ENCODE data around the gene SLC26A1.

Gene SLC26A1

GRCh38 chr4:1023895-1024740 lies 30.9 kb upstream of the SLC26A1 start:
- H4K20me1 ChIP-seq (ENCODE audit: low read depth, low read length) = no peaks in the 10 kb centered on the region
- H3K9ac ChIP-seq (ENCODE audit: low read length) = no peak overlapping the region
- no peaks in the 10 kb centered on the region for H3K9me2 ChIP-seq (replicated peaks; ENCODE audit: insufficient read depth, low read length)
- H3K4me2 ChIP-seq (ENCODE audit: low read depth, low read length, poor library complexity, severe bottlenecking) = no peak overlapping the region
- H2AFZ ChIP-seq (ENCODE audit: low read depth, low read length, severe bottlenecking) = no peak overlapping the region
- no peak overlapping the region for H3K4me3 ChIP-seq (ENCODE audit: insufficient read depth, low read length, poor library complexity, severe bottlenecking)
- H3K27me3 ChIP-seq (ENCODE audit: low read length) = no peaks in the 10 kb centered on the region
- H3F3A ChIP-seq (ENCODE audit: insufficient read depth) = no peaks in the 10 kb centered on the region; the same call in 1 of the 2 replicates
- no peaks in the 10 kb centered on the region for H3K9me3 ChIP-seq (ENCODE audit: insufficient read depth, low read length)
- no peaks in the 10 kb centered on the region for H3K36me3 ChIP-seq (ENCODE audit: low read length)
- no peak overlapping the region for H3K27ac ChIP-seq (ENCODE audit: low read depth, low read length)
- H3K79me2 ChIP-seq (ENCODE audit: insufficient read depth, low read length) = no peaks in the 10 kb centered on the region
- TF ChIP-seq EZH2phosphoT487 (conservative IDR thresholded peaks at IDR 0.05; ENCODE audit: low read length) = no peak
- TF ChIP-seq CTCF (IDR thresholded peaks at IDR 0.05; ENCODE audit: insufficient read depth, low read length, poor library complexity, severe bottlenecking) = no peak

- H3K9me3 ChIP-seq (ENCODE audit: insufficient read depth, low read length) = no peaks in the 10 kb centered on the region
- no peaks in the 10 kb centered on the region for H3K27me3 ChIP-seq (ENCODE audit: low read length)
- no peak overlapping the region for H3K27ac ChIP-seq (ENCODE audit: low read depth, low read length)
- no peaks in the 10 kb centered on the region for H3K36me3 ChIP-seq (ENCODE audit: low read length)
- H4K20me1 ChIP-seq (ENCODE audit: low read depth, low read length) = no peaks in the 10 kb centered on the region
- TF ChIP-seq EZH2phosphoT487 (conservative IDR thresholded peaks at IDR 0.05; ENCODE audit: low read length) = no peak
- no peak for TF ChIP-seq CTCF (IDR thresholded peaks at IDR 0.05; ENCODE audit: insufficient read depth, low read length, poor library complexity, severe bottlenecking)
- H3K4me3 ChIP-seq (ENCODE audit: insufficient read depth, low read length, poor library complexity, severe bottlenecking) = no peak overlapping the region
- H3K9ac ChIP-seq (ENCODE audit: low read length) = no peak overlapping the region
- H3K9me2 ChIP-seq (replicated peaks; ENCODE audit: insufficient read depth, low read length) = no peaks in the 10 kb centered on the region
- no peak overlapping the region for H2AFZ ChIP-seq (ENCODE audit: low read depth, low read length, severe bottlenecking)
- no peaks in the 10 kb centered on the region for H3K79me2 ChIP-seq (ENCODE audit: insufficient read depth, low read length)
- no peaks in the 10 kb centered on the region; the same call in 1 of the 2 replicates for H3F3A ChIP-seq (ENCODE audit: insufficient read depth)
- no peak overlapping the region for H3K4me2 ChIP-seq (ENCODE audit: low read depth, low read length, poor library complexity, severe bottlenecking)
Observed at GRCh38 chr4:1023075-1023640, 30.0 kb upstream of the SLC26A1 start.

GRCh38 chr4:1022739-1023066 lies 29.5 kb upstream of the SLC26A1 start:
- Histone ChIP-seq H4K20me1 (ENCODE audit: low read depth, low read length) (no peaks in the 10 kb centered on the region), H3K27me3 (ENCODE audit: low read length) (no peaks in the 10 kb centered on the region), H3K4me3 (ENCODE audit: insufficient read depth, low read length, poor library complexity, severe bottlenecking) (no peak overlapping the region), H2AFZ (ENCODE audit: low read depth, low read length, severe bottlenecking) (no peak overlapping the region), H3K79me2 (ENCODE audit: insufficient read depth, low read length) (no peaks in the 10 kb centered on the region), H3F3A (ENCODE audit: insufficient read depth) (no peaks in the 10 kb centered on the region; the same call in 1 of the 2 replicates), H3K27ac (ENCODE audit: low read depth, low read length) (no peak overlapping the region), H3K36me3 (ENCODE audit: low read length) (no peaks in the 10 kb centered on the region), H3K9ac (ENCODE audit: low read length) (no peak overlapping the region), H3K9me3 (ENCODE audit: insufficient read depth, low read length) (no peaks in the 10 kb centered on the region), H3K9me2 (replicated peaks; ENCODE audit: insufficient read depth, low read length) (no peaks in the 10 kb centered on the region), H3K4me2 (ENCODE audit: low read depth, low read length, poor library complexity, severe bottlenecking) (no peak overlapping the region)
- TF ChIP-seq CTCF (IDR thresholded peaks at IDR 0.05; ENCODE audit: insufficient read depth, low read length, poor library complexity, severe bottlenecking) (no peak), EZH2phosphoT487 (conservative IDR thresholded peaks at IDR 0.05; ENCODE audit: low read length) (no peak)

Measured in SU-DHL-6 (cell line).